H9 (cell line): ENCODE data around the gene CHPF2. TPM values are rescaled to one million over a fixed set of nuclear protein-coding genes. Genes with fewer than 3 reads are reported as not detected.
A peak's percentile ranks its signal among the peaks of the same experiment; 100 is the strongest.

Experiments
- DNase-seq: peaks from one replicate; pipeline ENCODE4 v3.0.0-alpha.2; 2017
- H2AFZ ChIP-seq: one replicate; pipeline ENCODE4 v1.6.1; 2013; ENCODE audit warnings: mild to moderate bottlenecking, low read length, control low read depth, moderate library complexity
- H2AK5ac ChIP-seq: 2 replicates; pipeline ENCODE4 v1.6.1; 2013; ENCODE audit warnings: low read length, control low read depth, mixed read lengths; ENCODE audit not compliant: insufficient read length
- H2BK120ac ChIP-seq: one replicate; pipeline ENCODE4 v1.6.1; 2013; ENCODE audit warnings: low read depth, mild to moderate bottlenecking, low read length, control low read depth, inconsistent platforms; ENCODE audit not compliant: poor library complexity, severe bottlenecking
- H2BK12ac ChIP-seq: 2 replicates; pipeline ENCODE4 v1.6.1; 2013; ENCODE audit warnings: low read length, control low read depth, mixed read lengths, low read depth; ENCODE audit not compliant: insufficient read length
- H2BK15ac ChIP-seq: 2 replicates; pipeline ENCODE4 v1.6.1; 2013; ENCODE audit warnings: low read depth, low read length, control low read depth
- H2BK20ac ChIP-seq: one replicate; pipeline ENCODE4 v1.6.1; 2013; ENCODE audit warnings: low read depth, mild to moderate bottlenecking, low read length, control low read depth, inconsistent platforms; ENCODE audit not compliant: poor library complexity, severe bottlenecking
- H2BK5ac ChIP-seq: 2 replicates; pipeline ENCODE4 v1.6.1; 2013; ENCODE audit warnings: low read length, control low read depth, mixed read lengths; ENCODE audit not compliant: insufficient read length
- H3K14ac ChIP-seq: 2 replicates; pipeline ENCODE4 v1.6.1; 2013; ENCODE audit warnings: low read length, control low read depth; ENCODE audit not compliant: insufficient read depth
- H3K18ac ChIP-seq: 2 replicates; pipeline ENCODE4 v1.6.1; 2013; ENCODE audit warnings: low read depth, mild to moderate bottlenecking, mixed read lengths, low read length, control low read depth; ENCODE audit not compliant: insufficient read length
- H3K23ac ChIP-seq: 2 replicates; pipeline ENCODE4 v1.6.1; 2013; ENCODE audit warnings: low read length, control low read depth, mixed read lengths, low read depth; ENCODE audit not compliant: insufficient read length
- H3K23me2 ChIP-seq: 2 replicates; pipeline ENCODE4 v1.6.1; 2013; ENCODE audit warnings: low read depth, mild to moderate bottlenecking, mixed read lengths, low read length, control low read depth; ENCODE audit not compliant: insufficient read length, poor library complexity, severe bottlenecking
- H3K27ac ChIP-seq: 2 replicates; pipeline ENCODE4 v1.5.1; 2013; ENCODE audit warnings: low read length, control low read depth, mixed read lengths, low read depth; ENCODE audit not compliant: insufficient read length
- H3K27me3 ChIP-seq: 2 replicates; pipeline ENCODE4 v1.6.1; 2013; ENCODE audit warnings: low read length, control low read depth, inconsistent platforms; ENCODE audit not compliant: insufficient read depth
- H3K4ac ChIP-seq: 2 replicates; pipeline ENCODE4 v1.6.1; 2013; ENCODE audit warnings: low read depth, mild to moderate bottlenecking, control low read depth, inconsistent platforms, low read length, moderate library complexity
- H3K4me1 ChIP-seq: 2 replicates; pipeline ENCODE4 v1.6.1; 2013; ENCODE audit warnings: low read length, control low read depth, inconsistent platforms; ENCODE audit not compliant: insufficient read depth
- H3K4me2 ChIP-seq: 2 replicates; pipeline ENCODE4 v1.6.1; 2013; ENCODE audit warnings: low read length, control low read depth, mixed read lengths; ENCODE audit not compliant: insufficient read length, insufficient read depth
- H3K56ac ChIP-seq: 2 replicates; pipeline ENCODE4 v1.6.1; 2013; ENCODE audit warnings: low read depth, mild to moderate bottlenecking, mixed read lengths, low read length, control low read depth; ENCODE audit not compliant: insufficient read length
- H3K79me1 ChIP-seq: 2 replicates; pipeline ENCODE4 v1.6.1; 2013; ENCODE audit warnings: low read depth, mild to moderate bottlenecking, moderate library complexity, low read length, control low read depth, inconsistent platforms; ENCODE audit not compliant: insufficient read depth, poor library complexity, severe bottlenecking
- H3K79me2 ChIP-seq: 2 replicates; pipeline ENCODE4 v1.6.1; 2013; ENCODE audit warnings: low read length, control low read depth, inconsistent platforms; ENCODE audit not compliant: insufficient read depth
- H3K9ac ChIP-seq: 2 replicates; pipeline ENCODE4 v1.6.1; 2013; ENCODE audit warnings: low read length, control low read depth, mixed read lengths; ENCODE audit not compliant: insufficient read length; ENCODE audit errors: extremely low read depth
- H3K9me3 ChIP-seq: one replicate; pipeline ENCODE4 v1.6.1; 2013; ENCODE audit warnings: low read depth, low read length, inconsistent platforms; ENCODE audit not compliant: control insufficient read depth
- H3T11ph ChIP-seq: one replicate; pipeline ENCODE4 v1.6.1; 2013; ENCODE audit warnings: mild to moderate bottlenecking, low read length, control low read depth, inconsistent platforms
- H4K20me1 ChIP-seq: one replicate; pipeline ENCODE4 v1.6.1; 2013; ENCODE audit not compliant: control insufficient read depth, insufficient read length, insufficient read depth
- H4K5ac ChIP-seq: 2 replicates; pipeline ENCODE4 v1.6.1; 2013; ENCODE audit warnings: low read depth, mild to moderate bottlenecking, mixed read lengths, low read length, control low read depth; ENCODE audit not compliant: insufficient read length
- H4K8ac ChIP-seq: replicated peaks from 2 replicates; pipeline ENCODE4 v1.6.1; 2013; ENCODE audit warnings: low read length, control low read depth, mixed read lengths, low read depth; ENCODE audit not compliant: insufficient read length
- H4K91ac ChIP-seq: 2 replicates; pipeline ENCODE4 v1.6.1; 2013; ENCODE audit warnings: low read depth, mild to moderate bottlenecking, moderate library complexity, mixed read lengths, low read length, control low read depth; ENCODE audit not compliant: insufficient read length
- H3K27ac Mint-ChIP-seq, 3 experiments: 2 replicates in 2 of 3; 3 replicates in 1 of 3; pipeline ENCODE4 v1.8.0; 2020 to 2021; ENCODE audit warnings: mixed read lengths in 3 of 3, mild to moderate bottlenecking in 1 of 3, moderate library complexity in 1 of 3
- H3K27me3 Mint-ChIP-seq: 2 replicates; pipeline ENCODE4 v1.8.0; 2021; ENCODE audit warnings: low read depth, mild to moderate bottlenecking, moderate library complexity, mixed read lengths
- H3K36me3 Mint-ChIP-seq, 3 experiments: 2 replicates in 2 of 3; 3 replicates in 1 of 3; pipeline ENCODE4 v1.8.0; 2020 to 2021; ENCODE audit warnings: low read depth in 3 of 3, mixed read lengths in 3 of 3; ENCODE audit not compliant: insufficient read depth in 1 of 3
- H3K4me1 Mint-ChIP-seq, 2 experiments: 2 replicates each; pipeline ENCODE4 v1.8.0; 2020; ENCODE audit warnings: mixed read lengths in 2 of 2
- H3K4me3 Mint-ChIP-seq, 2 experiments: 2 replicates in 1 of 2; 3 replicates in 1 of 2; pipeline ENCODE4 v1.8.0; 2020 to 2021; ENCODE audit warnings: mild to moderate bottlenecking in 2 of 2, mixed read lengths in 2 of 2, moderate library complexity in 1 of 2
- H3K9me3 Mint-ChIP-seq, 2 experiments: 2 replicates in 1 of 2; 3 replicates in 1 of 2; pipeline ENCODE4 v1.8.0; 2020; ENCODE audit warnings: mild to moderate bottlenecking in 2 of 2, mixed read lengths in 2 of 2, moderate library complexity in 1 of 2
- CTCF ChIP-seq: fragments of 200-600 bp; sonication (generic); conservative IDR thresholded peaks from 3 replicates; pipeline ENCODE4 v1.8.0; 2021; ENCODE audit warnings: antibody characterized with exemption, mild to moderate bottlenecking
- WGBS: extraction: QIAGEN DNeasy Blood & Tissue Kit; methylation state at CpG from one replicate; pipeline ENCODE4 v1.1.7; 2013; ENCODE audit warnings: missing lambda C conversion rate, low lambda C conversion rate, mixed read lengths; ENCODE audit not compliant: insufficient read length; ENCODE audit errors: extremely low coverage; 5-methylcytosine and 5-hydroxymethylcytosine counted together
- total RNA-seq: library from RNA; stranded (reverse); gene quantifications from 2 replicates; pipeline ENCODE4 v1.2.1, GENCODE V29; 2021

Gene CHPF2
- total RNA-seq, 1 experiment from 2014 or later, result 25.7 TPM

DNA sequence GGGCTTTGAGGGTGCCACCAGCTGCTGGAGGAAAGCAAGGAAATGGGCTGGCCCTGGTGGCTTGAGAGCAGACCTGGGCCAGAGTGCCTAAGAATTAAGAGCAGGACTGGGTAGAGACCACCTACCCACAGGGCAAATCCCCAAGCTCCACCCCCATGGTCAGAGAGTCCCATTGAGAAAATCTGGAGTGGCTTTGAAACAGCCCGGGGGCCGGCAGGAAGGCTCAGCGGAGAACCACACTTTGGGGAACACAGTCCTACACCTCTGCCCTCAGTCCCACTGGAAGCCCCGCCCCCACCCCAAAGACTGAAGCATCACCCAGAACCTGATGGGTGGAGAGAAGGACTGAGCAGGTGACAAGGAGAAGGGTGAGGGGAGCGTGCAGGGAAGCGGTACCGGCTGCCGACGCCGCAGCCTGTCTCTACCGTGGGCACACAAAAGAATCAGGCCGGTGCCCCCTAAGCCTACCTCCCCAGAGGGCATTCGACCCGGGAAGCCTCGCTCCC, 12.6 kb downstream of the CHPF2 start:
- no peak overlapping the region for H3K4ac ChIP-seq
- peaks cover under 1% of the 10 kb centered on the region; the same call in 1 of the 2 replicates for H3K4me1 ChIP-seq
- no peak overlapping the region for H3K23ac ChIP-seq
- no peak overlapping the region for H2BK120ac ChIP-seq
- H4K8ac ChIP-seq, result no peak overlapping the region
- DNase-seq, result peak; percentile 56
- H3K27me3 ChIP-seq, result peaks cover 12% of the 10 kb centered on the region; the same call in 1 of the 2 replicates
- no peak overlapping the region for H3T11ph ChIP-seq
- H2BK5ac ChIP-seq, result no peak overlapping the region
- no peak overlapping the region for H3K27ac ChIP-seq
- Mint-ChIP-seq H3K36me3 (peaks cover 0 to 2% (median 2%) of the 10 kb centered on the region in 3 experiments; a peak in 4 of 7 replicates), H3K27ac (no peak overlapping the region), H3K4me3 (peak overlapping the region; percentile 52 to 77), H3K9me3 (no peaks in the 10 kb centered on the region; a peak in 1 of 5 replicates), H3K4me1 (peaks cover 41 to 51% of the 10 kb centered on the region in 2 experiments), H3K27me3 (peaks cover 60% of the 10 kb centered on the region)
- no peak overlapping the region for H4K91ac ChIP-seq
- no peaks in the 10 kb centered on the region for H3K79me2 ChIP-seq
- no peaks in the 10 kb centered on the region for H3K79me1 ChIP-seq
- peaks cover 11% of the 10 kb centered on the region for H3K23me2 ChIP-seq
- TF ChIP-seq CTCF, result no peak
- WGBS, result no CpG with 5 or more reads among the region's 15 CpGs
- H3K4me2 ChIP-seq, result peak overlapping the region; percentile 59
- no peak overlapping the region for H3K56ac ChIP-seq
- no peak overlapping the region for H3K18ac ChIP-seq
- H2BK12ac ChIP-seq, result no peak overlapping the region
- H2AK5ac ChIP-seq, result no peak overlapping the region
- H2BK20ac ChIP-seq, result no peak overlapping the region
- no peaks in the 10 kb centered on the region for H4K20me1 ChIP-seq
- H2AFZ ChIP-seq, result no peak overlapping the region
- no peak overlapping the region for H3K9ac ChIP-seq
- no peak overlapping the region for H3K14ac ChIP-seq
- H4K5ac ChIP-seq, result no peak overlapping the region
- H2BK15ac ChIP-seq, result no peak overlapping the region
- no peaks in the 10 kb centered on the region for H3K9me3 ChIP-seq
